ENCODE results near the gene DAP3.
"Not testable (repeated sequence)": the region's sequence is repeated elsewhere in the genome, so short reads cannot be mapped to it uniquely, and the experiment has no call there.

DAP3 gene

DNA sequence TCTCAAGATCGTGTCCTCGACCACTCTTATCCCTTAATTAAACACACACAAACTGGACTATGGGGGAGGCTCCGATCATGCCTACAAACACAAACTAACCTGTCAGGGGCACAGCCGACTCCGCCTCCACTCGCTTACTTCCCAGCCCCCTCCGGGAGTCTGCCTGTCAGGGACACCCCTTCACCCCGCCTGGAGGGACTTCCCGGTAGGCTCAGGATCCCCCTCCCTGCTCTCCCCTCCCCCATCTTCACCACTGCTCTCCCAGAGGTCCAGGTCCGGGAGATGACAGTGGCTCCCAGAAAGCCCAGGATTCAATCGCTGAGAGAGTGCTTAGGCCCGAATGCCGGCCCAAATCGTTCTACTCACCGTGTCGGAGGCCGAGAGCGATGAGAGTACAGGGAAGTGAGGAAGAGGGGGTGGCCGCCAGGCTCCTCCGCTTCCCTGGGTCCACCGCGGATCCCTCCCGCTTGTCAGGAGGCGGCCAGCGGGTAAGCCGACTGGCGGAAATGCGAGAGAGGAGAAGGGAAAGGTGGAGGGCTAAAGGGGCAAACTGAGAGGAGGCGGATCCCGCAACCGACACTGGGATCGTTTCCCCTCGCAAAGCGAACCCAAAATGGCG is 1.1 kb upstream of the DAP3 start:
- not testable (repeated sequence) for DNase-seq (ENCODE audit: low spot score)

- peak; percentile 93 for DNase-seq (ENCODE audit: low spot score)
Measured at GRCh38 chr1:155688324-155689080, 389 bp upstream of the DAP3 start, which contains the start of gene YY1AP1. Gene YY1AP1, minus strand, starts transcription at chr1:155688774. Its CDS starts 8,338 bp downstream, at chr1:155680436.

- DNase-seq (ENCODE audit: low spot score): no peak
Measured at GRCh38 chr1:155691992-155692528, 3.2 kb downstream of the DAP3 start.

- no peak for DNase-seq (ENCODE audit: low spot score)
Measured at GRCh38 chr1:155694167-155694566, 5.3 kb downstream of the DAP3 start.

DNA sequence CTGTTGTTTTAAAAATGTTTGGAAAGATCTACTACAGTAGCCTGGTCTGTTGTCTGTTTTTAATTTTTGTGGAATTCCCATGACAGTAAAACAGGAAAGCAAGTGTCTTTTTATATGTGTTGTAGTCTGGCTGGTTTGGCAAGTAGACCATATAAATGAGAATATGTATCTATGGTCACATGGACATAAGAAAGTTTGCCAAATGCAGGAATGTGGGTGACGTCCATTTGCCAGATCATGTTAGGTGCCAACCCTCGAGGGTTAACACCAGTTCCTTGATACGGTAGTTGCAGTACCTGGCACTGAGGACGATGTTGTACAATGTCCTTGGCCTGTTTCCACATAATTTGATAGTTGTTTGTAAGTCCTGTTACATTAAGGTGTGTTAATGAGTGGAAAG is 6.2 kb downstream of the DAP3 start:
- DNase-seq (ENCODE audit: low spot score): no peak

- no peak for DNase-seq (ENCODE audit: low spot score)
Measured at GRCh38 chr1:155695608-155696007, 6.7 kb downstream of the DAP3 start.

- no peak for DNase-seq (ENCODE audit: low spot score)
Measured at GRCh38 chr1:155696524-155696923, 7.6 kb downstream of the DAP3 start.

DNA sequence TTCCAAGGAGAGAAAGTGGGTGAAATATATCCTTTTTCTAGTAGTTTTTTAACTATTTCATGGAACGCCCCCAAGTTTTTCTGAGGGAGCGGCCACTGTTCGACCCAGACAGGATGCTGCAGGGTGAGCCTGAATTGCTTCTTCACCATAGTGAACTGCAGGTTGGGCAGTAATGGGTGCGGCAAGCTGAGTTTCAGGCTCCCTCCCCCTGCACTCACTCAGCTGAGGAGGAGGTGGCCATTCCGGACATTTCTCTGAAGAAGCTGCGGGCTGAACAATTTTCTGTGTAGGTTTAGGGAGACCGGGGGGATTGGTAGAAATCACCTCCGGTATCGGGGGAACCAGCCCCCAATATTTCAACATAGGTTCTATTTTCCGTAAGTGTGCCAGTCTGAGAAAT is 8.2 kb downstream of the DAP3 start:
- no peak for DNase-seq (ENCODE audit: low spot score)

- not testable (repeated sequence) for DNase-seq (ENCODE audit: low spot score)
Measured at GRCh38 chr1:155697616-155698015, 8.7 kb downstream of the DAP3 start.

DNA sequence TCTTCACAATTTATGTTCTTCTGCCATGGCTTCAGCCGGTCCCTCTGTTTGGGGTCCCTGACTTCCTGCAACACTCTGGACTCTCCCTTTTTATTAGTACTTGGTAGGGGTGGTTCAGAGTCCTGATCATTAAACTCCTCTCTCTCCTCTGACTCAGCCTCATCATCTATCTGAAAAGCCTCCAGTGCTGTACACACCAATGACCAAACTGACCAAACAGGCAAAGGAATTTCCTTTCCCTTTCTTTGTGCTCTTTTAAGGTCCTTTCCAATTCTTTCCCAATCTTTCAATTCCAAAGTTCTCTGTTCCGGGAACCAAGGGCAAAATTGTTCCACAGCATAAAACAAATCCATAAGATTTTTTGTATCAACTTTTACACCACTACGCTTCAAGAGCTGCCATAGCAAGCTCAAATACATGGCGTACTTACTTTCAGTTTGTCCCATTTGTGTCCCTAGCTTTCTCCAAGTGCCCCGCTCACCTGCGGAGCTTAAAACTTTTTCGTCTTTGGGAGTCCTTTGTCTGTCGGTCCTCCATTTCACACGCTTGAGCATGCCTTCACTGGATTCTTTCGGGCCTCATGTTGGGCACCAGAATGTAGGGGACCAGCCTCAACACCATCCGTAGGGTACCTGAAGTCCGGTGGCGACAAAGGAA is 9.6 kb downstream of the DAP3 start:
- no peak for DNase-seq (ENCODE audit: low spot score)

GRCh38 chr1:155699062-155699461 is 10.2 kb downstream of the DAP3 start:
- DNase-seq (ENCODE audit: low spot score): not testable (repeated sequence)

- DNase-seq (ENCODE audit: low spot score): not testable (repeated sequence)
Measured at GRCh38 chr1:155701675-155702074, 12.8 kb downstream of the DAP3 start.

DNA sequence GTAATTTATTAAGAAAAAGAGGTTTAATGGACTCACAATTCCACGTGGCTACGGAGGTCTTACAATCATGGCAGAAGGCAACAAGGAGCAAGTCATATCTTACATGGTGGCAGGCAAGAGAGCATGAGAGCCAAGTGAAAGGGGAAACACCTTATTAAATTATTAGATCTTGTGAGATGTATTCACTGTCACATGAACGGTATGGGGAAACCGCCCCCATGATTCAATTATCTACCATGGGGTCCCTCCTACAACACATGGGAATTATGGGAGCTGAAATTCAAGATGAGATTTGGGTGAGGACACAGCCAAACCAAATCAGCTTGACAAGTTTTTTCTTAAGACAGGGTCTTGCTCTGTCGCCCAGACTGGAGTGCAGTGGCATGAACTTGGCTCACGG is 14.3 kb downstream of the DAP3 start:
- no peak for DNase-seq (ENCODE audit: low spot score)

DNA sequence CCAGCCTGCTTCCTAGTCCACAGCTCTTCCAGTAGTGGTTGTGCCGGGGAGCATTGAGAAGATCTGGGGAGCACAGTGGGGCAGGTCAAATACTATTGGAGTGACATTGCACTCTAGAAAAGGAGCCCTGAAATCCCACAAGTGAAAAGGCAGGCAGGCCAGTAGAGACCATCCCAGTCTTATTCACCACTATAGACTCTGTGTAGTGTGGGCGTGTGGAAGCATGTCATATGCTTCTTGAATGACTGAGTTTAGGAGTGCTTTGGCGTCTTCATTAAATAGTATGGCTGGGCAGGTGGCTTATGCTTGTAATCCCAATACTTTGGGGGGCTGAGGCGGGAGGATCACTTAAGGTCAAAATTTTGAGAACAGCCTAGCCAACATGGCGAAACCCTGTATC is 15.5 kb downstream of the DAP3 start:
- DNase-seq (ENCODE audit: low spot score): not testable (repeated sequence)

GRCh38 chr1:155706139-155706538 is 17.2 kb downstream of the DAP3 start:
- no peak for DNase-seq (ENCODE audit: low spot score)

- no peak for DNase-seq (ENCODE audit: low spot score)
Measured at GRCh38 chr1:155709391-155709790, 20.5 kb downstream of the DAP3 start.

- not testable (repeated sequence) for DNase-seq (ENCODE audit: low spot score)
Measured at GRCh38 chr1:155711457-155711856, 22.6 kb downstream of the DAP3 start.

DNA sequence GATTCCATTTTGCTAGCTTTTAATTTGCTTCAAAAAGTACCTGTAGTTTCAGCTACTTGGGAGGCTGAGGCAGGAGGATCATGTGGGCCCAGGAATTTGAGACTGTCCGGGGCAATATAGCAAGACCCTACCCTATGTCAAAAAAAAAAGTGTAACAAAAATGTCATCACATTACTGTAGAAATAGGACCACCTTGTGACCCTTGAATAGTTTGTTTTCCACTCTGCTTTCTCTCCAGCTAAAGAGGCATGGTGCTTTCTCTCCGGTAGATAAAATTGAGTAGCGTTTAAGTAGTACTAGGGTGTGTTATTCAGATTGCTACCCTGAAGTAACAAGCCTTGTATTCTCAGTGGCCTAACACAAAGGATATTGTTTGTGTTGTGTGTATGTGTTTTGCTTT is 23.7 kb downstream of the DAP3 start:
- not testable (repeated sequence) for DNase-seq (ENCODE audit: low spot score)

DNA sequence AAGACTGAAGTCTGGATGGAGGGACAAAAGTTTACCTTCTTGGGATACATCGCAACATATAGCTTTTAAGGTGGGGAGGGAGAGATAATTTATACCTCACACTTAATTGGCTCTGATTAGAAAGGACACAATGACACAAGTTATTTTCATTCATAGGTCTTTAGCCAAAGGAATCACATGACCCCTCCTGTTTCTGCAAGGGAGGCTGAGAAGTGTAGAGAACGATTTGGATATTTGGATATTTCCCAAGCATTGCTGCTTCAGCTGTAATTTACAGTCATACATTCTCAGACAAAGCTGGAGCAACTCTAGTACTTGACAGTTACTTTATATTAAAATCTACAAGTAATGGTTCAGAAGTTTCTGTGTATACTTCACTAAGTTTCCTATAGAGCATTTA is 24.2 kb downstream of the DAP3 start:
- no peak for DNase-seq (ENCODE audit: low spot score)

GRCh38 chr1:155715056-155715455 is 26.2 kb downstream of the DAP3 start:
- DNase-seq (ENCODE audit: low spot score): not testable (repeated sequence)

DNA sequence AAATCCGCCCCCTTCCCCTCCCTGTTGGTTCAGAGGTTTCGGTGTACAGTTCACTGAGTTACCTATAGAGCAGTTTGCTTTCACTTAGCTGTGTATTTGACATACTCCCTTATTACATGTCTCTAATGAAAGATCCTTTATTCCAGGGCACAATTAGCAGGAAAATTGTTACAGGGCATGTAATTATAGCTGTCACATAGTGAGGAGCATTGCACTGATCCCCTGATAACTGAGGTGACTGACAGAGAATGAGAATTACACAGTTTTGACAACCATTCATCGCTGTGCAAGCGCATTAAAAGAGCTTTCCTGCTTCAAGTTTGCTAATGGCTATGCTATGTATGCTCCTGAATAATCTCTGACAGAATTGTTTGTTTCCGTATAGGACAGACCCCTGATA is 26.9 kb downstream of the DAP3 start:
- peak; percentile 26 for DNase-seq (ENCODE audit: low spot score)

DNA sequence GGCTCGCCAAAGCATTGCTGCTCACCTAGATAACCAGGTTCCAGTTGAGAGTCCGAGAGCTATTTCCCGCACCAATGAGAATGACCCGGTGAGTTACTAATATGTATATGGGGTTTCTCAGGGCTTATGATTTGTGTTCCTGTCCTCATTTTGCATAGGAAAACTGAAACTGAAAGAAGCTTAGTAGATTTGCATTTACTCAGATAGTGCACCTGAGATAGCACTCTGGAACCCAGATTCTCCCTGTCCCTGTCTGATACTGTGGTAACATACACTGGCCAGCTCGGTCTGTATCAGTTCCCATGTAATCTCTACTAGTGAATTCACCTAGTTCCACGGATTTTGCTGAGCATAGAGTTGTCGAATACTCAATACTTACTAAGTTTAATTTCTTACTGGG is 28.1 kb downstream of the DAP3 start:
- DNase-seq (ENCODE audit: low spot score): no peak
